ENCODE measurements around the gene TRIP10. TPM values are rescaled to one million over a fixed set of nuclear protein-coding genes. Genes with fewer than 3 reads are reported as not detected.
A peak's percentile ranks its signal among the peaks of the same experiment; 100 is the strongest.

TRIP10 gene
- total and polyA plus RNA-seq, 10 of the 15 experiments (the other 5 are each of a cell fraction or from before 2014, with no cell fraction given) = 0.79 to 54.5 (median 32.5) TPM

- TF ChIP-seq ZBTB40 (IDR thresholded peaks at IDR 0.05; ENCODE audit: borderline replicate concordance) (no peak), SIX5 (IDR thresholded peaks at IDR 0.05; ENCODE audit: low read depth, low read length, severe bottlenecking) (no peak), HSF1 (IDR thresholded peaks at IDR 0.05; ENCODE audit: low read depth, low read length) (no peak), DPF2 (IDR thresholded peaks at IDR 0.05) (no peak), MYC (IDR thresholded peaks at IDR 0.05; ENCODE audit: insufficient read depth, insufficient read length, insufficient replicate concordance, low read length, severe bottlenecking) (no peak), PBX3 (IDR thresholded peaks at IDR 0.05; ENCODE audit: insufficient replicate concordance, low read depth, low read length) (peak; percentile 30), IRF3 (IDR thresholded peaks at IDR 0.05) (no peak), SIN3A (IDR thresholded peaks at IDR 0.05; ENCODE audit: low read depth, low read length) (no peak)
Observed at GRCh38 chr19:6710273-6711077, 29.0 kb upstream of the TRIP10 start (continued).

All from GM12878 (cell line).